ENCODE data around the gene MAP4K2. TPM values are rescaled to one million over a fixed set of nuclear protein-coding genes. Genes with fewer than 3 reads are reported as not detected.

The MAP4K2 gene
- polyA plus RNA-seq, 1 of the 3 experiments (the other 2 are of a cell fraction) = 20.0 TPM

GRCh38 chr11:64843686-64844329 is 40.8 kb upstream of the MAP4K2 start:
- peaks cover 5 to 7% of the 10 kb centered on the region in 2 experiments; a peak in 2 of 4 replicates for H3K4me1 ChIP-seq (ENCODE audit: control insufficient read depth in 1 of 2, insufficient read depth in 2 of 2, low read depth in 1 of 2, low read length in 1 of 2)
- no peak overlapping the region for H3K9ac ChIP-seq
- ChIA-PET CTCF (interaction anchor here (1.0 to 12.8 kb wide), 15 partner anchors 9 to 491 kb away, joined by 3 to 530 read pairs (median 5); partner anchors contain the start of genes EHD1 and MAP4K2), POLR2A (no interaction called here)
- H3K27me3 ChIP-seq (ENCODE audit: insufficient read depth) = no peaks in the 10 kb centered on the region
- H3K27ac ChIP-seq (ENCODE audit: low read depth in 2 of 2, low read length in 1 of 2) = no peak overlapping the region
- TF ChIP-seq FOXJ3 (CRISPR knock-in tag; IDR thresholded peaks at IDR 0.05) (no peak), NFIC (IDR thresholded peaks at IDR 0.05; ENCODE audit: borderline replicate concordance) (no peak), CTCF (IDR thresholded peaks at IDR 0.05) (no peak), ELF1 (IDR thresholded peaks at IDR 0.05) (no peak), NRF1 (IDR thresholded peaks at IDR 0.05; ENCODE audit: low read depth, low read length) (no peak), EZH2phosphoT487 (IDR thresholded peaks at IDR 0.05; ENCODE audit: borderline replicate concordance, low read depth) (no peak), JUND (IDR thresholded peaks at IDR 0.05) (no peak), IRF3 (IDR thresholded peaks at IDR 0.05; ENCODE audit: low read depth, low read length) (no peak), RXRA (IDR thresholded peaks at IDR 0.05; ENCODE audit: borderline replicate concordance, low read depth) (no peak)
- no peak for DNase-seq
- H3K4me2 ChIP-seq = no peak overlapping the region
- H2AFZ ChIP-seq (ENCODE audit: low read depth) = no peak overlapping the region
- no peaks in the 10 kb centered on the region for H3K9me2 ChIP-seq
- no peaks in the 10 kb centered on the region for H3K79me2 ChIP-seq (ENCODE audit: insufficient read depth)
- peak overlapping the region in 1 of 2 experiments; percentile 37; a peak in 2 of 4 replicates for H3K4me3 ChIP-seq (ENCODE audit: low read depth in 2 of 2, low read length in 1 of 2)
- WGBS (ENCODE audit: low lambda C conversion rate) = 78% methylated on average over 24 of the region's 27 CpGs
- no peaks in the 10 kb centered on the region for H3K36me3 ChIP-seq (replicated peaks in 1 of 2; ENCODE audit: control insufficient read depth in 1 of 2, insufficient read depth in 2 of 2, low read length in 1 of 2)
- H4K20me1 ChIP-seq (ENCODE audit: insufficient read depth) = no peaks in the 10 kb centered on the region
- H3K9me3 ChIP-seq = no peaks in the 10 kb centered on the region
- peaks cover 15% of the 10 kb centered on the region for H3F3A ChIP-seq (replicated peaks; ENCODE audit: insufficient read depth)

- POLR2A ChIA-PET = no interaction called here
- Histone ChIP-seq H2AFZ (ENCODE audit: low read depth) (no peak overlapping the region), H3K27ac (ENCODE audit: low read depth in 2 of 2, low read length in 1 of 2) (no peak overlapping the region), H3K9me3 (no peaks in the 10 kb centered on the region), H4K20me1 (ENCODE audit: insufficient read depth) (no peaks in the 10 kb centered on the region), H3K9ac (no peak overlapping the region), H3K27me3 (ENCODE audit: insufficient read depth) (no peaks in the 10 kb centered on the region), H3K4me3 (ENCODE audit: low read depth in 2 of 2, low read length in 1 of 2) (no peak overlapping the region), H3K9me2 (no peaks in the 10 kb centered on the region), H3K36me3 (replicated peaks in 1 of 2; ENCODE audit: control insufficient read depth in 1 of 2, insufficient read depth in 2 of 2, low read length in 1 of 2) (no peaks in the 10 kb centered on the region), H3K4me1 (ENCODE audit: control insufficient read depth in 1 of 2, insufficient read depth in 2 of 2, low read depth in 1 of 2, low read length in 1 of 2) (peaks cover 5 to 7% of the 10 kb centered on the region in 2 experiments; a peak in 2 of 4 replicates), H3K79me2 (ENCODE audit: insufficient read depth) (no peaks in the 10 kb centered on the region), H3F3A (replicated peaks; ENCODE audit: insufficient read depth) (peaks cover 15% of the 10 kb centered on the region), H3K4me2 (peak overlapping the region; percentile 37; the same call in 1 of the 2 replicates)
- 84% methylated on average over 11 of the region's 19 CpGs for WGBS (ENCODE audit: low lambda C conversion rate)
- DNase-seq = no peak
- CTCF ChIA-PET = interaction anchor here (1.0 to 12.8 kb wide), 11 partner anchors 8 to 490 kb away, joined by 3 to 530 read pairs (median 6); partner anchors contain the start of genes ARL2 and EHD1
- TF ChIP-seq YY1 (IDR thresholded peaks at IDR 0.05; ENCODE audit: low read depth) (no peak), IRF3 (IDR thresholded peaks at IDR 0.05; ENCODE audit: low read depth, low read length) (no peak), GATA2 (CRISPR knock-in tag; IDR thresholded peaks at IDR 0.05) (no peak), NRF1 (IDR thresholded peaks at IDR 0.05; ENCODE audit: low read depth, low read length) (no peak), FOSL2 (IDR thresholded peaks at IDR 0.05; ENCODE audit: borderline replicate concordance, low read depth) (no peak), GABPA (IDR thresholded peaks at IDR 0.05; ENCODE audit: low read depth) (no peak), PBX3 (IDR thresholded peaks at IDR 0.05) (no peak), NFIC (IDR thresholded peaks at IDR 0.05; ENCODE audit: borderline replicate concordance) (no peak), TEAD4 (IDR thresholded peaks at IDR 0.05; ENCODE audit: borderline replicate concordance, insufficient read depth) (no peak), MXI1 (IDR thresholded peaks at IDR 0.05; ENCODE audit: low read depth, low read length) (no peak), JUND (IDR thresholded peaks at IDR 0.05) (no peak), ZBTB33 (IDR thresholded peaks at IDR 0.05; ENCODE audit: borderline replicate concordance, low read depth) (no peak)
Observed at GRCh38 chr11:64842851-64843685, 40.1 kb upstream of the MAP4K2 start.
